GM13977 (cell line): ENCODE results near the gene NR1I2.

Source experiments
- DNase-seq: peaks from one replicate; pipeline ENCODE4 v3.0.0; 2012; ENCODE audit warnings: low spot score
- in situ Hi-C: fragments of 300-500 bp; cut with MboI; formaldehyde crosslinking; loops from one replicate; pipeline ENCODE4 v1.12.0; 2022; ENCODE audit warnings: low sequenced_read_pairs, low pct_unique_long_range_greater_than_20kb, mixed read lengths, inconsistent platforms; ENCODE audit not compliant: unreplicated experiment
- TF ChIP-seq, protein P1 (sequence below): IDR thresholded peaks from 2 replicates; pipeline ENCODE4 v1.5.1; 2012; ENCODE audit warnings: mild to moderate bottlenecking, control low read depth; ENCODE audit not compliant: insufficient read depth; ENCODE audit errors: extremely low read depth, missing control alignments

Gene NR1I2

DNA sequence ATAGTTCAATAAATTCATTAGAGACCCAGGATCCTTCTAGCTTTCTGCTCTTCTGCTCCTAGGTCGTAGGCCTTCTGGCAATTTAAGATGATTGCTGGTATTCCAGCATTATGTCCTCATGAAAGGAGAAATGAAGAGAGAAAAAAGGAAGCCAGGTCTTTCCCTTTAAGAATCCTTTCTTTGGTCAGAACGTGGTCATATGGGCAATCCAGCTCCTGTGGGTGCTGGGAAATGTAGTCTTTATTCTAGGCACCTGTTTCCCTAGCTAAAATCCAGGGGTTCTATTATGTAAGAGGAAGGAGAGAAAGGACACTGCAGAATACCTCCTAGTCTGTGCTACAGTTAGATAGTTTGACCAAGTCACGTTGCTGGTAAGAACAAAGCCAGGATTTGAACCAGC, 35.5 kb upstream of the NR1I2 start:
- in situ Hi-C loops, result no loop called here
- no peak for DNase-seq
- TF ChIP-seq, protein P1, sequence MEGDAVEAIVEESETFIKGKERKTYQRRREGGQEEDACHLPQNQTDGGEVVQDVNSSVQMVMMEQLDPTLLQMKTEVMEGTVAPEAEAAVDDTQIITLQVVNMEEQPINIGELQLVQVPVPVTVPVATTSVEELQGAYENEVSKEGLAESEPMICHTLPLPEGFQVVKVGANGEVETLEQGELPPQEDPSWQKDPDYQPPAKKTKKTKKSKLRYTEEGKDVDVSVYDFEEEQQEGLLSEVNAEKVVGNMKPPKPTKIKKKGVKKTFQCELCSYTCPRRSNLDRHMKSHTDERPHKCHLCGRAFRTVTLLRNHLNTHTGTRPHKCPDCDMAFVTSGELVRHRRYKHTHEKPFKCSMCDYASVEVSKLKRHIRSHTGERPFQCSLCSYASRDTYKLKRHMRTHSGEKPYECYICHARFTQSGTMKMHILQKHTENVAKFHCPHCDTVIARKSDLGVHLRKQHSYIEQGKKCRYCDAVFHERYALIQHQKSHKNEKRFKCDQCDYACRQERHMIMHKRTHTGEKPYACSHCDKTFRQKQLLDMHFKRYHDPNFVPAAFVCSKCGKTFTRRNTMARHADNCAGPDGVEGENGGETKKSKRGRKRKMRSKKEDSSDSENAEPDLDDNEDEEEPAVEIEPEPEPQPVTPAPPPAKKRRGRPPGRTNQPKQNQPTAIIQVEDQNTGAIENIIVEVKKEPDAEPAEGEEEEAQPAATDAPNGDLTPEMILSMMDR, result no peak

DNA sequence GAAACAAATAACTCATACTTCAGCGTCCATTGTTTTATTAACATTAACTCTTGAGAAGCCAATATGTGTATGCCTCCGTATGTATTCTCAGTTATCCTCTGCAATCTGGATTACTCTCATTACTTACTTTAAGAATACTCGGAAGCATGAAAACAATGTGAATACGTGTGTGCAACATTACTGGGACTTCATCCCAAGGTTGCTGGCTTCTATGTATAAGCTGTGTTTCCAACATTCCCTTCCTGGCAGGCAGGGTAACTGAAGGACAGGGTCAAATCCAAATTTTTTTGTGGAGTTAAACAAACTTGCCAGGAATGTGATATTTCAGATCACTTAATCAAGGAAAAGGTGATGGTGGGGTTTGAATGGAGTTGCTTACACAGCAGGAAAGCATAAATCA, 34.5 kb upstream of the NR1I2 start:
- TF ChIP-seq, protein P1, result no peak
- DNase-seq, result no peak
- in situ Hi-C loops, result no loop called here

DNA sequence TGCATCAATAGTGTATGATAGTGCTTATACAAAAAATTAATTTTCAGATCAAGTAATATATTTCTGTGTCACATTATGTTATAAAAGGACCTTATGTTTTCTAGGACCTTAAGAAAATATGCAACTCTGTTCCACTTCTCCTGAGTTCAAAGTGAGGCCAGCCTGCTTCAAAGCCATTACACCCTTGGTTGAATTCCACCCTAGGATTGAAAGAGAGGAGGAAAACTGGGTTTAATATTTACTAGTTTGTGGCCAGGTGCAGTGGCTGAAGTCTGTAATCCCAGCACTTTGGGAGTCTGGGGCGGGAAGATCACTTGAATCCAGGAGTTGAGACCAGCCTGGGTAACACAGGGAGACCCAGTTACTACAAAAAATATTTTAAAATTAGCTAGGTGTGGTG, 32.9 kb upstream of the NR1I2 start:
- no peak for DNase-seq
- in situ Hi-C loops, result no loop called here
- TF ChIP-seq, protein P1, result no peak

DNA sequence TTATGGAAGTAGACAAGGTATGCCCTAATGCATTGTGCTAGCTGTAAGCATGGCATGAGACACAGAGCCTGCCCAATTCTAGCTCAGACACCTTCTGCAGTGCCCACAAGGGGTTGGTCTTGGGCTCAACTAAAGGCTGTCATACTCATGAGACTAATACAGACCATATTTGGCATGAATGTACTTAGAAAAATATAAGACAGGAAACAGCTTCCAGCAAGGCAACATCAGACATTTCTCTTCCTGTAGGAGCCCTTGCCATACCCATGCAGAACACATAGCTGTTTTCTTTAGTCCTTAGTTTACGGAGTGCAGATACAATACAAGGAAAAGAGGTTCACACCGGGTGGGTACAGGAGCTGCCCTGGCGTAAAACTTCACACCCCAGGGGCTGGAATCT, 30.5 kb upstream of the NR1I2 start:
- TF ChIP-seq, protein P1, result no peak
- in situ Hi-C loops, result no loop called here
- DNase-seq, result no peak

DNA sequence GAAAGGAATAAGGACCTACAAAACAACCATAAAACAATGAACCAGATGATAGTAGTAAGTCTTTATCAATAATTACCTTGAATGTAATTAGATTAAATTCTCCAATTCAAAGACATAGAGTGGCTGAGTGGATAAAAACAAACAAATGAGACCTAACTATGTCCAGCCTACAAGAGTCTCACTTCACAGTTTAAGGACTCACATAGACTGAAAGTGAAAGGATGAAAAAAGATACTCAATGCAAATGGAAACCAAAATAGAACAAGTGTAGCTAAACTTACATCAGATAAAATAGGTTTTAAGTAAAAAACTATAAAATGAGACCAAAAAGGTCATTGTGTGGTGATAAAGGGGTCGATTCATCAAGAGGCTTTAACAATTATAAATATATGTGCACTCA, 21.9 kb upstream of the NR1I2 start:
- in situ Hi-C loops, result no loop called here
- no peak for DNase-seq
- TF ChIP-seq, protein P1, result no peak

DNA sequence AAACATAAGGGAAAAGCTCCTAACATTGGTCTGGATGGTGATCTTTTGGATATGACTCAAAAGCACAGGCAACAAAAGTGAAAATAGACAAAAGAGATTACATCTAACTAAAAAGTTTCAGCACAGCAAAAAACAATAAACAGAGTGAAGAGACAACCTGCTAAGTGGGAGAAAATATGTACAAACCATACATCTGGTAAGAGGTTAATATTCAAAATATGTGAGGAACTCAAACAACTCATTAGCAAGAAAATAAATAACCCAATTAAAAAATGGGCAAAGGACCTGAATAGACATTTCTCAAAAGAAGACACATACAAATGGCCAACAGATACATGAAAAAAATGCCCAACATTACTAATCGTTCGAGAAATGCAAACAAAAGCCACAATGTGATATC, 19.0 kb upstream of the NR1I2 start:
- DNase-seq, result no peak
- TF ChIP-seq, protein P1, result no peak
- in situ Hi-C loops, result no loop called here

DNA sequence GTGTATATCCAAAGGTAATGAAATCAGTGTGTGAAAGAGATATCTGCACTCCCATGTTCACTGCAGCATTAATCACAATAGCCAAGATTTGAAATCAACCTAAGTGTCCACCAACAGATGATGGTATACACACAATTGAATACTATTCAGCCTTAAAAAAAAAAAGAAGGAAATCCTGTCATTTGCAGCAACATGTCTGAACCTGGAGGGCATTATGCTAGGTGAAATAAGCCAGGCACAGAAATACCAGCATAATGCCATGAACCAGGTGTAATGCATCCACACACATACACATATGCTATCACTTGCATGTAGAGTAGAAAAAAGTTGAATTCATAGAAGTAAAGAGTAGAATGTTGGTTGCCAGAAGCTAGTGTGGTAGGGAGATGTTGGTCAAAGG, 18.4 kb upstream of the NR1I2 start:
- TF ChIP-seq, protein P1, result no peak
- in situ Hi-C loops, result no loop called here
- no peak for DNase-seq
